Neural progenitor cell (in vitro differentiated cells): ENCODE data around the gene POU6F2.

Experiments used
- CTCF ChIP-seq: fragments of 200-600 bp; sonication (generic); IDR thresholded peaks from 2 replicates; pipeline ENCODE4 v1.5.1; 2017; ENCODE audit warnings: antibody characterized with exemption, mild to moderate bottlenecking
- EZH2 ChIP-seq: fragments of 200-600 bp; sonication (generic); IDR thresholded peaks from 2 replicates; pipeline ENCODE4 v1.6.1; 2017; ENCODE audit warnings: antibody characterized with exemption, mild to moderate bottlenecking, moderate library complexity
- EZH2phosphoT487 ChIP-seq: fragments of 200-600 bp; sonication (generic); IDR thresholded peaks from 2 replicates; pipeline ENCODE4 v1.6.1; 2017; ENCODE audit warnings: antibody characterized with exemption

- no peak for TF ChIP-seq CTCF
- no peak for TF ChIP-seq EZH2
- no peak for TF ChIP-seq EZH2phosphoT487
Measured at GRCh38 chr7:39158367-39158766, 180.7 kb downstream of the POU6F2 start.
